ENCODE data around the gene GLO1.

GLO1 gene

DNA sequence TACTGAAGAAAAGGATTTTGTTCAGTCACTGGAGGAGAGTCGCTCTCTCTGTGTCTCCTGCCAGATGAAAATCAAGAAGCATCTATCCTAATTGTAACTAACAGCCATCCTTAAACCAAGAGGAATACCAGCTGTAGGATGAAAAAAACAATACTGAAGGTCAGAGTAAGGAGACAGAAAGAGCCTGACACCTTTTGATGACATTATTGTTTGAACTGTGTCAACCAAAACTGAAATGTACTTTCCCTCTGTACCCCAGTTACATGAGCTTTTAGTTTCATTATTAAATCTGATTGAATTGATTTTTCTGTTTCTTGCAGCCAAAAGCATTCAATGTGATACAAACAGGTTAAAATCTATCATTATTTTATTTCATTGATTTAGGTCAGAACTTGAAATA is 46.0 kb downstream of the GLO1 start:
- DNase-seq = no peak

DNA sequence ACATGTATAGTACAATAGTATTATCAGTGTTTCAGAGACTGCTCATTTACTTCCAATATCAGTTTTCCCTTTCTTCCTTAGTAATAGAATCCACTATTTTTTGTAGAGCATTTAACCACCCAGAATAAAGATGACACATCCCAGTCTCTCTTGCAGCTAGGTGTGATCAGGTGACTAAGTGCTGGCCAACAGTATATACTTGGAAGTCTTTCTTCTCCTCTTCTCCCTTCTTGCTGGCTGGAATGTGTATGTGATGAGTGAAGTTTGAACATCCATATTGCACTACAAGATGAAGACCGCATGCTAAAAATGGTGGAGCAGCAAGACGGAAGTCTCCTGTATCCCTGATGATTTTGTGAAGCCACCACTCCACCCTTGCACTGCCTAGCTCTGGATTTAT is 48.7 kb downstream of the GLO1 start:
- no peak for DNase-seq

DNA sequence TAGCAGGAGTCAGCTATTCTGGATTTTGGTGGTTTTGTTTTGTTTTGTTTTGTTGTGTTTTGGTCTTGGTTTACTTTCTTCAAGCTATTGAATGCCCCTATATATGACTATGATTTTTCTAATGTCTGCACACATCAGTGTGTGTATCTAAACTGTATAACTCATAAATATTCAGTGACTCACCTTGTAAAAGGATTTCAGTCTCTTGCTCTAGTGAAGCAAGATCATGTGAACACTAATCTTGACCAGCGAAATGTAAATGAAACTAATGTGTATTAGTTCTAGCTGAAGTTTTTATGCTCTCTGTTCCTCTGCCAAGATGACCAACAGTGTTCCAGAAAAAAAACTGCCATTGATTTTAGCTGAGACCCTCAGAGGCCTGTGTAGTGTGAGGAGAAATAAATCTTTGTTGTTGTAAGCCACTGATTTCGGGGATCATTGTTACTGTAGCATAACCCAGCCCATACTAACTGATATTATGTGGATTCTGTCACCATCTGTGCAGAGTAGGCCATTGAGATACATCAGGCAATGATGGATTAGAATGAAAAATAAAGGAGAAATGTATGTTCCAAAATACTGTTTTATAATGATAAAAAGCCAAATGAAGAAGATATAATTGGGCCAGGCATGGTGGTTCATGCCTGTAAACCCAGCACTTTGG is 51.7 kb downstream of the GLO1 start:
- DNase-seq = no peak

DNA sequence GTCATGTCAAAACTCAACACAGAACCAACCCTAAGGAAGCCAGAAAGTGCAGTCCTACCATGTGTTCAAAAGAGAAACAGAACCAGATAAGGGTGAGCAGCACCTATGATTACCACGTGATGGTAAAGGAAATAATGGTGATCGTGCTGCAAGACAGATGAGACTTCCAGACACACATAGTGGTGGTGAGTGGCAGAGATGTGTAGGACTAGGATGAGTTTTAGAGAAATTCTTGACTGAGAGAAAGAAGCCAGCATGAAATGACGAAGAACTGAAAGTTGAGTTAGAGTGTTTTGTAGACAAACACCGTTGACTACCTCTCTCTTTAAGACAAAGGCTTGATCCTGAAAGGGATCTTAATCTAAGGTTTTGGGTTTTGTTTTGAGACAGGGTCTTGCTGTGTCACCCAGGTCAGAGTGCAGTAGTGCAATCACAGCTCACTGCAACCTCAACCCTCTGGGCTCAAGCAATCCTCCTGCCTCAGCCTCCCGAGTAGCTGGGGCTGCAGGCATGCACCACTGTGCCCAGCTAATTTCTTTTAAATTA is 52.7 kb downstream of the GLO1 start:
- no peak for DNase-seq

DNA sequence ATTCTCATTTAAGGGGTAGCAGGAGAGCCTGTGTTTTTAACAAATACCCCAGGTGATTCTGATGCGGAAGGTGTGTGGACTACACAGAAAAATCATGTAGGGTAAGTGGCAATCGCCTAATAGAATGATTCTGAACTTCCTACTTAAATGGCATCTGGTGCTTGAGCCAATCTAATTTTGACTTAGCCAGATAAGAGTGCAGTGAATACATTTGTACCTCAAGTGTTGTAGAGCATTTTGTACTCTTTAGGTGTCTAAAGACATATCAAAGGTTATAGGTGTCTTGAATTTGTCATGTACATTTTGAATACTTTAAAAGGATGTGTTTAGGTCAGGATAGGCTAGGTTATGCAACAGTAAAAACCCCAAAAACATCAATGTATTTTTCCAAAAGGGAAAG is 53.2 kb downstream of the GLO1 start:
- DNase-seq = no peak

DNA sequence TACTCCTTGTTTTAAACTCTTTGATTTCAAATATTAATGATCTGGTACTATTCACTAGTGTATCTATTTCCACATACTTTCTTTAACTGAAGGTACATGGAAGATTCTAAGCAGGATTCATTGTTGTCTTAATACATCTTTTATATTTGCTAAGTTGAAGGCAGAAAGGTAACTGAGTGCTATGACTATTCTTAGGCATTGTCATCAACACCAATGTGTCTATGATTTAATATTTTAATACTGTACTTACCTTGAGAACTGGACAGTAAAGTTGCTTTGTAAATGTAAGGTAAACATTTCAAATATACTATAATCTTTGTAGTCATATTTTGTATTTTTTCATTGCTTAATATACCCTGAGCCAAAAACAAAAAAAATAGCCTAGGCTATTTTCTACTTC is 54.3 kb downstream of the GLO1 start:
- DNase-seq = no peak

DNA sequence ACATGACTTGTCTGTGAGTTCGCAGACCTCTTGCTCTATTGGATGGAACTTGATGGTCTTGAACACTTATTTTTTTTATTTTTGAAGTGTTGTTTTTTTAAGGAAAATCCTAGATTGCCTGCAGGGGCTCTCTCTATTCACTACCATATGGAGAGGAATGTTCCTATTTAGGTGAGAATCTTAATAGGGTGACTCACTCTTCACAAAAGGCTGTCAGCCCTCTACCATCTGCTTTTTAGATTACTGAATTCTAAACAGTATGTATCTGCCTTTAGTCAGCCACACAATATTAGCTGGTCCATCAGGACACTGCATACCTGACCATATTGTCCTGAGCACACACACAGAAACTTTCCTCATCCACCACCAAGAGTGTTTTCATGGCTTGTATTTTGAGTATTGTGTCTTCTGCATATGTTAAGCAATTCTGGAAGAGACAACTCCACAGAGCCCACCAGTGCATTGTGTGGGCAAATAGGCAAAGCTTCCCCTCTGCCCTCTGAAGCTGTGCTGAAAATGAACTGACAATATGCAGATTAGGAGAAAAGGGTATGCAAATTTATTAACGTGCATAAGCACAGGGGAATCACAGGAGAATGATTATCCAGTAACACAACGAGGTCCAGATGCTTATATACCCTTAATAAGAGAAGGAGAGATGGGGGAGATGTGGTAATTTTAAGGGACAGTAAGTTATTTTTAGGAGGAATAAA is 56.6 kb downstream of the GLO1 start:
- DNase-seq = no peak

DNA sequence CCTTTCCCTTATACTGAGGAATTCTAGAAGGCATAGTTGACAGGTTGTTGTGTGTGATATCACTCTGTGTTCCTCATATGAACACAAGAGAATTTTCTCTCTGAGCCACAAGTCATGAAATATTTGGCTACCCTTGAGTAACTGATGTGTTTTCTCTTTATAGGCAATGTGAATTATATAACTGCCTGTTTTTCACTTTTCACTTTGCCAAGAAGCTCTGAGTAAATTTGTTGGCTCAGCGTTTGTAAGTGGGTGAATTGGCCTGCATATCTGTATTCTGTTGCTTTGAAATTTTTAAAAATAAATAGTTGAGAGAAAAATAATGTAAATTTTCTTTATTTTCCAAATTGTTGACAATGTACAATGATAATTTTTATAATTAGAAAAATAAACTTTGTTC is 58.0 kb downstream of the GLO1 start:
- no peak for DNase-seq

DNA sequence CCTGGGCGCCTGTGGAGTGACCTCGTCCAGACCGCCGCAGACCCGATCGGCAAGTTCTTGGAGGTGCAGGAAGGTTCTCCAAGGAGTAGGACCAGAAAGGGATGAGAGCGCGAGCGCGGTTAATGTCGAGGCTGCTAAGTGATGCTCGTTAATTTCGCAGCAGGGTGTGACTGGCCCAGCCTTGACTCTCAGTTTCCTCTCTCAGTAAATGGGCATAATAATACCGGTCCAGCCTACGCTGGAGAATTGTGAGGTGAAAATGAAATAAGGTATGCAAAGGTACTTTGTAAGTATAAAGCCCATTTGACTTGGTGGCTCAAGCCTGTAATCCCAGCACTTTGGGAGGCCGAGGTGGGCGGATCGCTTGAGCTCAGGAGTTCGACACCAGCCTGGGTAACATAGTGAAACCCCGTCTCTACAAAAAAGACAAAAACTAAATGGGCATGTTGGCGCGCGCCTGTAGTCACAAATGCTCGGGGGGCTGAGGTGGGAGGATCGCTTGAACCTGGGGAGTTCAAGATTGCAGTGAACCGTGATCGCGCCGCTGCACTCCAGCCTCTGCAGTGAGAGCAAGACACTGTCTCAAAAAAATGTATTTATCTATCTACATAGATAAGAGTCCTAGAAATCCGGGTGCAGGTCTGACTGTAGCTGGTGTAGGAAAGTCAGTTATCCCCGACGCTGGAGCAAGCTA is 62.6 kb downstream of the GLO1 start:
- DNase-seq = no peak

DNA sequence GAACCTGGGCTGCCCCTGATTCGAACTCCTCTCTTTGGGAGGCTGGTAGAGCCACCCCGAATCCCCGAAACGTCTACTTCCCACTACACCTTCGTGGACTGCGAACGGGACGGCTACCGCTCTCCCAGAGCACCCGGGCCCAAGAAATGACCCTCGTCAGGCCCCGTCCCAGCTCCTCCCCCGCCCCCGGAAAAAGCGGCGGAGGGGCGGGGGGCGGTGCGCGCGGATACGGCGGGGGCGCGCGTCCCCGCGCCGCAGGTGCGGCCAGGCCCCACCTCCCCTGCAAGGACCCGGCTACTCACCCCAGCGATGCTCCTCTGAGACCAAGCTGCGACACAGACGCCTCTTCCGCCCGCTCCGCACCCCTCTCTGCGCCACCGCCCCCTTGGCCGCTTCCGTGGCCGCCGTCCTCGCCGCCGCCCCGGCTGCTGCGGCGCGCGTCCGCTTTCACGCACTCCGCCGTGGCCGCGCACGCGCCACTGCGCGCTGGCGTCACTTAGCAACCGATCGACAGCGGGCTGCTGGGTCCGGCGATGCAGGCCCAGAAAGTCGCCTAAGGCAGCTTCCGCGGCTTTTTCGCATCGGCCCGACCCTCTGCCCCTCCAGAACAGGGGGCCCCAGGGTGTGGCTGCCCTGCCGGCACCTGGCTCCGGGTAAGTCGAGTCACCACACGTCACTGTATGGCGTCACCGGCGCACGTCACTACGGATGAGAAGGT is 63.3 kb downstream of the GLO1 start, which contains the start of gene BTBD9:
Gene BTBD9, minus strand, starts transcription at position 432 of the 718 bp plus-strand sequence.
- DNase-seq = peak; percentile 69

DNA sequence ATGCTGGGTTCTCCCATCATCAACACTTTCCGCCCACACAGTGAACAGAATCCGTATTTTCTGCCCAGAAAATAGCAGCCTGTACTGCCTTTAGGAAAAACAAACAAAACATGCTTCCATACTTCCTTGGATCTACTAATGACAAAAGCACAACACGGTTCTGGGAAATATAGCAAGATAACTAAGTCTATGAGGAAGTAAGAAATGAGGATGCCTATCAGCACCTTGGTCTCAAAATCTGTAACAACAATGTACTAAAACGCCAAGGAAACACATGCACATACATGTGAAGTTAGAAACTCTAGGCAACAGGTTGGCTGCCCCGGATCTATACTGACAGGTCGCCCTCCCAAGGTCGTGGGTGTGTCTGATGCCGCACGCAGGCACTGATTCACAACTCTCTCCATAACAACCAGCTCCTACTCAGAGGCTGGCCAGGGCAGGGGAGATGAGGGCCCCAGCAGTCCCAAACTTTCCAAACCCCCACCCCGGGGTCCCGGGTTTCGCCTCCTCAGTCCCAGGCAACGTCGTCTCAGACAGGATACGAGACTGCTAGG is 63.9 kb downstream of the GLO1 start:
- peak; percentile 55 for DNase-seq

DNA sequence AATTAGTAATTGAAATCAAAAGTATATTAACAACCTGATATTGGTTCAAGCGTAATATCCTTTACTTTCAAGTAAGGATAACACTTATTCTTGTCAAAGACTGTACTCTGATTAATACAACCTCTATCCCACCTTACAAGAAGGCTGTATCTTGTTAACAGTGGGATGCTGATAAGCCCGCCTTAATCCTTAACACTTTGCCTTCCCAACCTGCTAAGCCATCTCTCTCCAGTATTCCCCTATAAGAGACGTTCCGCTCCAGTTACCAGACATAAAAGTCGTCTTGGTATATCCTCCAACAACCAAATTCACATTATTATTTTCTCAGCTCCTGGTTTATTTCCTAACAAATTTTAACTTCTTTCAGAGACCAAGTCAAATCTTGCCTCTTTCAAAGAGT is 65.2 kb downstream of the GLO1 start:
- no peak for DNase-seq

DNA sequence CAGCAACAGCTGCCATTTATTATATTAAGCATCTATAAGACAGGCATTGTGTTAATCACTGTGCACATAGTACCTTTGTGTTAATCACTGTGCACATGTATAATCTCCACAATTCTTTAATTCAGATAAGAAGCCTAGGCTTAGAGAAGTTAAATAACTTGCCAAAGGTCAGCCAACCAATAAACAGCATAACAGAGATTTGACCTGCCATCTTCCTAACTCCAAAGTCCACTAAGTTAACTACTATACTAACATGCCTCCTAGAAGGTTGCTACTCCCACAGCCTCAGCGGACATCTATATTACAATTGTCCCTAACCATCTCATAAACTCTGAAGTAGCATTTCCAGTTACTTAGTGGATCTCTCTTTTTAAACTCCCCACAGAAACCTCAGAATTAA is 66.9 kb downstream of the GLO1 start:
- DNase-seq = no peak

DNA sequence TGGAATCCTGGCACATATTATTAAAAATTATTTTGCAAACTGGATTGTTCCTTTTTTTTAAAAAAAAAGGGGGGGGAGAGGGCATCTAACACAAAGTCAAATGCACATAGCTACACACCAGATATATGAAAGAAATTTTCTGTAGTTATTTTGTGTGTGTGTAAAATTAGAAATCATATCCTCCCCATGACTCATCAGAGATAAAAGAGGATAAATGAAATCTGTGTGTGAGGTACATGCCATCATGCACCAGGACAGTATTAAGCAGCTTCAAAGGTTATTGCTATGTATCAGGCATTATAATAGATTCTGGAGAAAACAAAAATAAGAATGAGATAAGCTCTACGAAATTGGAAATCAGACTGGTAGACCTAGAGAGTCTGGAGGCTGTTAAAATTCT is 68.4 kb downstream of the GLO1 start:
- DNase-seq = no peak

DNA sequence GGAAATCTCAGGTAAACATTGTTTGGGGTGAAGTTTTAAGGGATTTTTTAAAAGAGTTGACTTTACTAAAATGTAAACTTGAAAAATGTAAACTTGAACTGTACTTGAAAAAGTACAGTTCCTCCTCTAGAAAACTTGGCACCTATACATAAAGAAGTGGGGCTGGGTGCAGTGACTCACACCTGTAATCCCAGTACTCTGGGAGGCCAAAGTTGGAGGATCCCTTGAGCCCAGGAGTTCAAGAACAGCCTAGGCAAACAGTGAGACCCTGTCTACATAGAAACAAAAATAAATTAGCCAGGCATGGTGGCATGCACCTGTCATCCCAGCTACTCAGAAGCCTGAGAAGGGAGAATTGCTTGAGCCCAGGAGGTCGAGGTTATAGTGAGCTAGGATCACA is 70.5 kb downstream of the GLO1 start:
- no peak for DNase-seq

DNA sequence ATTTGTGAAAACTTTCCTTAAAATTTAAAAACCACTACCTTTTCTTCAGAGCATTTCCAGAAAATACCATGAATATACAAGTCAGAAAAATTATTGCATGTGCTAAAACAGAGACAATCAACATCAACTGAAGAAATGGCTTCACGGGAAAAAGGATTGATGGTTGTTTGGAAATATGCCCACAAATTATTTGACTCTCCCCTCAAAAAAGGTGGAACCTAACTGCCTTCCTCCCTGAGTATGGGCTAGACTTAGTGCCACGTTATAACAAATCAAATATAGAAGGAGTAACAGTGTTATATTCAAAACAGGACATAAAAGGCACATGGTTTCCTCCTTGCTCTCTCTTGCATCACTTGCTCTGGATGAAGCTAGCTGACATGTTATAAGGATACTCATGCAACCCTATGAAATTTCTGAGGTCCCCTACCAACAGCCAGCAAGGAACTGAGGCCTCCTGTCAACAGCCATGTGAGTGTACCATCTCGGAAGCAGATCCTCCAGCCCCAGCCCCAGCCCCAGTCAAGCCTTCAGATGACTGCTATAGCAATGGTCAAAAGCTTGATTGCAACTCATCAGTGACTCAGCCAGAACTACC is 71.7 kb downstream of the GLO1 start:
- no peak for DNase-seq
